Stimulated activated CD4-positive, alpha-beta T cell treated with anti-CD3 and anti-CD28 coated beads, Interleukin-2, amount 100 ng/mL, for 48 hours (primary cell): ENCODE data around the gene HLA-DMB.
A peak's percentile ranks its signal among the peaks of the same experiment; 100 is the strongest.

Source experiments
- DNase-seq, 2 donors: peaks; one replicate each; pipeline ENCODE4 v3.0.0-alpha.2; 2020

Gene HLA-DMB

GRCh38 chr6:32971581-32972352, 30.9 kb upstream of the HLA-DMB start:
- peak; percentile 99 for DNase-seq

GRCh38 chr6:32971242-32971580, 30.4 kb upstream of the HLA-DMB start:
- no peak for DNase-seq

GRCh38 chr6:32970413-32971241, 29.8 kb upstream of the HLA-DMB start:
- peak; percentile 78 to 81 for DNase-seq

- DNase-seq = peak; percentile 70 to 72
These were observed 29.0 kb upstream of the HLA-DMB start for GRCh38 chr6:32969685-32970412.

- DNase-seq = peak; percentile 55 to 58
These were observed 28.2 kb upstream of the HLA-DMB start for GRCh38 chr6:32968867-32969684.

- peak; percentile 92 to 93 for DNase-seq
These were observed 27.5 kb upstream of the HLA-DMB start, which contains the start of gene BRD2 for GRCh38 chr6:32968093-32968866. BRD2 (plus strand) TSS chr6:32968594; CDS start chr6:32972899, 4,305 bp downstream.

GRCh38 chr6:32967151-32968091, 26.6 kb upstream of the HLA-DMB start:
- DNase-seq = no peak

GRCh38 chr6:32964776-32965175, 23.9 kb upstream of the HLA-DMB start:
- DNase-seq = no peak

- no peak for DNase-seq
These were observed 23.0 kb upstream of the HLA-DMB start for GRCh38 chr6:32963866-32964265.

- no peak for DNase-seq
These were observed 21.5 kb upstream of the HLA-DMB start for GRCh38 chr6:32962213-32962826.

- no peak for DNase-seq
These were observed 19.7 kb upstream of the HLA-DMB start for GRCh38 chr6:32960563-32960962.

- DNase-seq = no peak
These were observed 15.3 kb upstream of the HLA-DMB start for GRCh38 chr6:32956176-32956575.

GRCh38 chr6:32954986-32955802, 14.4 kb upstream of the HLA-DMB start:
- DNase-seq = no peak

GRCh38 chr6:32954267-32954666, 13.4 kb upstream of the HLA-DMB start:
- DNase-seq = no peak

- DNase-seq = no peak
These were observed 12.9 kb upstream of the HLA-DMB start for GRCh38 chr6:32953775-32954174.

GRCh38 chr6:32952817-32953739, 12.2 kb upstream of the HLA-DMB start, which contains the start of gene HLA-DMA:
HLA-DMA (minus strand) TSS chr6:32953097; CDS start chr6:32953036, 61 bp downstream.
- peak in 1 of 2 donors; percentile 54 for DNase-seq

GRCh38 chr6:32950449-32950848, 9.6 kb upstream of the HLA-DMB start:
- no peak for DNase-seq

- no peak for DNase-seq
These were observed 9.2 kb upstream of the HLA-DMB start for GRCh38 chr6:32950010-32950409.
